ENCODE data around the gene MAJIN.

Gene MAJIN

GRCh38 chr11:64909653-64910343 lies 62.1 kb downstream of the MAJIN start:
- DNase-seq = no peak

DNA sequence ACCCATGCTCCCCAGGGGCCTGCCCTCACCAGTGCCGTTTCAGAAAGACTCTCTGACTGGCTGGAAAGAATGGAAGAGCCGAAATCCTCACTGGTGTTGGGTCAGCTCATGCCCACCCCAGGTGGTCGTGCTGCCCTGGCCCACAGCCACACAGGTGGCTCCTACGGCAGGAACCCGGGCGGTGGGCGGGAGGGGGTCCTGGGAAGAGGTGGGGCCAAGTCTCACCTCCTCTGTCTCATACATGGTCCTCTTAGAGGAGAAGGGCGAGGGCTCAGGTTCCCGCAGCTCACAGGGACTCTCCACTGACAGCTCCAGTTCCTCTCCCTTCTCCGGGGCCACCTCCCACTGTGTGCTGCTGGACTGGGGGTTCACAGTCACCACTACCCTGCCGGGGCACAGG lies 63.1 kb downstream of the MAJIN start:
- no peak for DNase-seq

- DNase-seq = no peak
These were observed 65.6 kb downstream of the MAJIN start for GRCh38 chr11:64906314-64906635.

DNA sequence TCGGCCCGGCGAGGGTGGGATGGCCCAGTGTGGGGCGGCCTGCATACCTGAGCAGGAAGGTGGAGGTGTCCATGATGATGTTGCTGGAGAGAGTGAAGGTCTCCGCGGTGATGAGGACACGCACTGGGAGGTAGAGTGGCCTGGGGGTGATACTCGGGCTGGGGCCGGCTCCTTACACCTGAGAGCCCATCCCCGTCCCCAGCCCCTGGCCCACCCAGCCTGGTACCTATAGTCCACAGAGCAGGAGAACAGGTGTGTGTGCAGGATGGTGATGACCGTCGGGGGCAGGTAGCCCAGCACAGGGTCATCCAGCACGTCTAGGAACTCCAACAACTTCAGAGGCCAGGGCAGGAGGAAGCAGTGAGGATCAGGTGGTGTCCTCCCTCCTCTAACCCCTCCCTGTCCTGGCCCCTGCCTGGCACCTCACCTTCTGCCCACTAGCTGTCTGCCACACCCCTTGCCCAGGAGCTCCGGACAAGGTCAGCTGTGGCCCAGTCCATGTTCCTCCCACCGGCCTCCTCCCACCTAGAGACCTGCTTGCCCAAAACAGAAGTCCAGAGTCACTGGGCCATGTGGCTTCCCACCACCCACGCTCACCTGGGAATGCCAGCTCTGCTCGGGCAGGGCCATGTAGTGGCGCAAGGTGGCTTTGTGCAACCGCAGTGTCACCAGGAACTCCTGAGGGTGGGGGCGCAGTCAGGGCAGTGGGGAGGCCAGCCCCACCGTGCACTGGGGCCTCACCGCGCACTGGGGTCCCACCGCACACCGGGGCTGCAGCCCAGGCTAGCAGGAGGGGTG lies 66.2 kb downstream of the MAJIN start:
- DNase-seq = no peak

- DNase-seq = no peak
These were observed 68.5 kb downstream of the MAJIN start for GRCh38 chr11:64903291-64903833.

- no peak for DNase-seq
These were observed 69.6 kb downstream of the MAJIN start for GRCh38 chr11:64902102-64902900.

DNA sequence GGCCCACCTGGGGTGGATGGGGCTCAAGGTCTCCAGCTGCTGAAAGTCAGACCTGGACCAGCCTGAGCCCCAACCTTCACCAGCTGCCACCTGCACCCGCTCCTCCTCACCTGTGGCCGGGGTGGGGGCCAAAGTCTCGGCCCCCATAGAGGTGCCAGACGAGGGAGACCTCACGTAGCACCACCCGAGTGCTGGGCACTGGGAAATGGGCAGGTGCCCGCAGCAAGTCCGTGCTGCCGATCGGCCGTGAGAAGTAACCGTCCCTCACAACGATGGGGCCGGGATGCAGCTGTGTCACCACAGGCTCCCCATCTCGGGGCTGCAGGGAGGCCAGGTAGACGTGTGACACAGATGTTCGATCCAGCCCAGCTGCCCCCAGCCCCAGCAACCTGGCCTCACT lies 71.1 kb downstream of the MAJIN start:
- no peak for DNase-seq

DNA sequence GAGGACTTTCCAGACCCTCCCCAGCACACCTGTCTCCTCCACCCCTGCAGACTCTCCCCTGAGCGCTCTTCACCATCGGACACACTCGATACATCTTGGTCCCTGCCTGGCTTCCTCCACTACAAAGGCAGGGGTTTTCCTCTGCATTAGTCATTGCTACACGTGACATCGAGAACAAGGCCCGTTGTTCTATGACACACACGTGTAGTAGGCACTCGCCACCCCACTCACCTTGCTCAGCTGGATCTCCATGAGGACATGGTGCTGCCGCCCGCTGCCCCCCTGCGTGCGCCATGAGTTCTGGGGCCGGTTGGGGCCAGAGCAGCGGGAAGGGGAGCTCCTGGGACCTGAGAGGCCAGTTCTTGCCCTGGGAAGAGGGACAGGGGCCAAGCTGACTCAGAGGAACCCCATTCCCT lies 71.6 kb downstream of the MAJIN start:
- peak; percentile 53 for DNase-seq

DNA sequence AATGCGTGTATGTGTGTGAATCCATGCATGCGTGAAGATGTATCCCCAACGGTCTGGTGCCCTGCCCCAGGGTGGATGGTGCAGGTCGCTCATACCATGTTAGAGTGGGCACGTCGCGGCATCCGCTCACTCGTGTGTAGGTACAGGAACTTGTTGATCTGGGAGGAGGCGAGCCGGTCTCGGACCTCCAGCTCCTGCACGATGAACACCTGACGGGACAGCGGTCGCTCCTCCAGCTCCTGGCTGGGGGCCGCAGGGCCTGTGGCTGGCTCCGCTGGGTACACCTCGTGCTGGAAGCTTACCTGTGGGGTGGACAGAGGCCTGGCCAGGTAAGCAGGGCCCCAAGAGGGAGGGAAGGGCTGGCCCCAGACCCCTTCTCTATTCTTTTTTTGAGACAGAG lies 73.4 kb downstream of the MAJIN start:
- DNase-seq = no peak

- DNase-seq = no peak
These were observed 73.8 kb downstream of the MAJIN start for GRCh38 chr11:64898076-64898445.

DNA sequence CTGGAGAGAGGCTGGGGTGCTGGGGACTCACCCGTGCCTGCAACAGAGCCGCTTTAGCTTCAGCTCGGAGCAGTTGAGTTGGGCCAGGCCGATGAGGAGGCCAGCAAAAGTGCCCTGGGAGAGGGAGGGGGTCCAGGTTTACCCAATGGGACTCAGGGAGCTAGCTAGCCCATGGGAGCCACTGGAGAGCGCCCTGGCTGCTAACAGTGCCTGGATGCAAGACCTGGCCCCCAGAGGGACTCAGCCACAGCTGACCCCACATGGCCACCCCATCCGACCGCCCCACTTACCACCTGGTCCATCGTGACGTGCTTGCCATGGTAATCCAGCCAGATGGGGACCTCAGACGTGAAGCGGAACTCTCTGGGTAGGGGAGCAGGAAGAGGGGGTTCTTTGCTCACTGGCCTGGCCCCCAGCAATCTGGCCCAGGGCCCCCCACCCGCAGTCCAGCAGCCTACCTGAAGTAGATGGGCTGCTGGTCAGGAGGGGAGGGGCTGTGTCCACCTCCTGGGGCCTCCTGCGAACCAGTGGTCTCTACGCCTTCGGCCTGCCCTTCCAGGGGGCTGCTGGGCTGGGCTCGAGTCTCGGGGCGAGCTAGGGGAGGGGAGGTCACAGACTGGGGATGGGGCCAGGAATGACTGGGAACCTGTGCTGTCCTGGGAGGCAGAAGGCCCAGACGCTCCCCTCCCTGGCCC lies 74.4 kb downstream of the MAJIN start:
- DNase-seq = no peak

DNA sequence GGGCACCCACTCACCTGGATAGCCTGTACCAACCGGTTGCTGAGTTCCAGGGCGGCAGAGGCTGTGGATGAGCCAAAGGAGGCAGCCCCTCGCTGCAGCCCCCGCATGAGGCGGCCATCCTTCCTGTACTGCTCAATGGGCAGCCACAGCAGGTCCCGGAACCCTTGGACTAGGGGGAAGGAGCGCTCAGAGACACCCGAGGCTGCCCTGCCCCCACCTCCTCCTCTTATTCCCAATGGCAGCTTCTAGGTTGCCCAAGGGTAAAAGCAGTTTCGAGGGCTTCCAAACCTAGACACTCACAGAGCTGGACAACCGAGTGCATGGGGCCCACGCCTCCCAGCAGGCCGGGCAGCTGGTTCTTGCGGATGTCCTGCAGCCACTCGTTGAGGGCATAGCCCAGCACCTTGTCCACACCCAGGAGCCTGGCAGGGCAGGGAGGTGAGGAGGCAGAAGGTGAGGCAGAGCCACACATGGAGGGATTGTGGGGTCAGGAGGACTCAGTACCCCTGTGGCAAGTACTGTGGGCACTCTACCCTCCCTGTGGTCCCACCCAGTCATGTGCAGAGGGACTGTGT lies 75.4 kb downstream of the MAJIN start:
- no peak for DNase-seq

- no peak for DNase-seq
These were observed 77.0 kb downstream of the MAJIN start for GRCh38 chr11:64894812-64895452.

DNA sequence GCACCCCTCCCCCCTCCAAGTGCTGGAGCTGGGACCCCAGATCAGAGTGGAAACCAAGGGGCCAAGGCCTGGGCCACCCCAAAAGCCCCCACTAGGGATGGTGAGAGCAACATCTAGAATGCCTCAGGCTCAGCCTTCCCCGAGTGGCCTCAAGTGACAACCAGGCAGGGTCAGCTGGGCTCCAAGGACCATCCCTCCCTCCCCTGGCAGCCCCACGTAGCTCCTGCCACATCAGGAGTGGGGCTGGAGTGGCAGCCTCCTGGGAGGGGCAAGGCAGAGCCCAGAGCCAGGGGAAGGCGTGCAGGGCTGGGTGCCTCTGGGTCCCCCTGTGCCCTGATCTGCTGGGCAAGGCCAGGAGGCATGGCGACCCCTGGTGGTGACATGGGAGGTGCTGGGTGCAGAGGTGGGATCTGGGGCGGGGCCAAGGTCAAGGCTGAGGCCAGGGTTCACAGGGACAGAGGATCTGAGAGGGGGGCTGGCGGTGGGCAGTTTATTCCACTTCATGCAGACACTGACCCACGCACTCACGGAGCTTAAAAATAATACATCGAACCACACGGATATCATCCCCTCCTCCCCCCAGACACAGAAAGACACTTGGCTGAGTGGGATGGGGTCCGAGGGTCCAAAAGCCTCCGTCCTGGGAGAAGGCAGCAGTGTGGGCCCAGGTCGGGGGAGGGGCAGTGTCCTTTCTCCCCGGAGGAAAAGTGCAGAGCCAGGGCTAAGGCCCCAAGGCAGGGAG lies 77.7 kb downstream of the MAJIN start:
- DNase-seq = peak; percentile 84

DNA sequence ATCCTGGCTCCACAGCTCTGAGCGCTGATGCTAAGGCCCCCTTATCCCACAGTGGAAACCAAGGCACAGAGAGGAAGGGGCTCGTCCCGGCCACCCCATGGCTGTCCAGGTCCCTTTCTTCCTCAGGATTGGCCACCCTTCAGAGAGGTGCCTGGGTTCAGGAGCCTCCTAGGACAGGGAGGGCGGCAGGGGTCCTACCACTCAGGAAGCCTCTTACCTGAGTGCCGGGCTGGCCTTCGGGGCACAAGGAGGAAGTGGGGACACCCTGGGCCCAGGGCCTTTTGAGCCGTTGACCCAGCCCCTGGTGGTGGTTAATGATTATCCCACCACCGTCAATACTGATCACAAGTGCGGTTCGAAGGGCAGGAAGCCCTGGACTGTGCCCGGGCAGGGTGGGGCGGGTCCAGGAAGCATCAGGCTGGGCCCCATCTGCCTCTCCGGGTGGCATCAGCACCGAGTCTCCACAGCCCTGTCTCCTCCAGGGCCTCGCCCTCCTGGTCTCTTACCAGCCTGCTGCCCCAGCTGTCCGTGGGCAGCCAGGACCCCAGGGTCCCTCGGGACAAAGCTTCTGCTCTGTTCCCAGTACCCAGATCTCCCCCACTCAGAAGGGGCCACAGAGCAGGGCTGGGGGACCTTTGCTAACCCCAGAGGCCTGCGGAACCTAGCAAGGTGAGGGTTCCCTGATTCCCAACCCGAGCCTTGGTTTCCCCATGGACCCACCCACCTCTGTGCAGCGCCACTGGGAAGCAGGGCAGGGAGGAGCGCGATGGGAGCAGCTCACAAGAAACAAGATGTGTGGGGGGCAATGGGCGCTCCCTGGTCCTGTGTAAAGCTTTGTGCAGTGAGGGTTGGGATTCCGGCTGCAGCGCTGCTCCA lies 78.5 kb downstream of the MAJIN start:
- DNase-seq = no peak

- DNase-seq = no peak
These were observed 79.1 kb downstream of the MAJIN start for GRCh38 chr11:64892838-64893193.

DNA sequence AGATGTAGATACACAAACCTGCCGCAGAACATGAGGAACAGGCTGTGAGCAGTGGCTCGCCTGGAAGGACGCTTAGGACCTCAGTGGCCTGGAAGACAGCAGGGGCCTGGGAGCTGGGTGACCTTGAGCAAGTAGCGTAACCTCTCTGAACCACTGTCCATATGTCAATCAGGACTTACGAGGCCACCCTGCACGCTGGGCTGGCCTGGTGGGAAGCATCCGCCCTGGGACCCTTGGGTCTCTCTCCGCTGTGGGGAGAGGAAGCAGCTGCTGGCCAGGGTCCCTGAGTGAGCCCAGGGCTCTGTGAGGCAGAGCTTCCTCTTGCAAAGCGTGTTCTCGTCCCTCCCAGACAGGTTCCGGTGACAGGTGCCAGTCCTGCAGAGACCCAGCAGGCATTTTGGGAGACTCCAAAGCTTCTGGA lies 79.5 kb downstream of the MAJIN start:
- DNase-seq = no peak

DNA sequence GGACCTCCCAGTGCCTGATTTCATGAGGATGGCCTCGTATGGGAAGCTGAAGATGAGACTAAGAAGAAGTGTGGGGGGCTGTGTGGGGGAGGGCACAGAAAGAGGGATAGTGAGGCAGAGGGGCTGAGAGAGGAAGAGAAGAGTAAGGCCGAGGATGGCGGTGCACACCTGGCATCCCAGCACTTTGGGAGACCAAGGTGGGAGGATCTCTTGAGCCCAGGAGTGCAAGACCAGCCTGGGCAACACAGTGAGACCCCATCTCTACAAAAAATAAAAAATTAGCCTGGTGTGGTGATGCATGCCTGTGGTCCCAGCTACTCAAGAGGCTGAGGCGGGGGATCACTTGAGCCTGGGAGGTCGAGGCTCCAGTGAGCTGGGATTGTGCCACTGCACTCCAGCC lies 80.0 kb downstream of the MAJIN start:
- no peak for DNase-seq

DNA sequence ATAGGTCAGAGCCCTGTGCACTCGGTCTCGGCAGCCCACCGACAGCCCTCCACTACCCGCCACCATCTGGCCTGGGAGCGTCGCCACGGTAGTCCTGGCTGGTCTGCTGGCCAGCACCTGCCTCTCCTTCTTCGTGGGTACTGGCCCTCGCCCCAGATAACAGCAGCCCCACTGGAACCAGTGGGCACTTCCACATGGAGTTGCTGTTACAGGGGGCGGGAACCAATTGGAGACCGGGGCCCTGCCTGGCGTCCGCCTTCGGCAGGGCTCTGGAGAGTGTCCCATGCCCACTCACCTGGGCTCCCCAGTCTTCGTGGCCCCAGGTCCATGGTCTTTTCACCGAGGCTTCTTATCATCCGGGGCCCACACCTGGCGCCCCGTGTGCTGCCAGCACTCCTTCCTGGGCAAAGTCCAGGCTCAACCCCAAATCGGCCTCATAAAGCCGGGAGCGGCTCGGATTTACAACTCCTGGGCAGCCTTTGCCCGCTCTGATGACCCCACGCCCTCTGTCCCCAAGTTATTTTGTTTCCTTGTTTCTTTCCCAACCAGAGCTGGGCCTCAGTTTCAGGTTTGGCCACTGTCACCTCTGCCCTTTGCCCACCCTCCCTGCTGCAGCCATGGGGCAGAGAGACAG lies 80.6 kb downstream of the MAJIN start:
- DNase-seq = no peak

DNA sequence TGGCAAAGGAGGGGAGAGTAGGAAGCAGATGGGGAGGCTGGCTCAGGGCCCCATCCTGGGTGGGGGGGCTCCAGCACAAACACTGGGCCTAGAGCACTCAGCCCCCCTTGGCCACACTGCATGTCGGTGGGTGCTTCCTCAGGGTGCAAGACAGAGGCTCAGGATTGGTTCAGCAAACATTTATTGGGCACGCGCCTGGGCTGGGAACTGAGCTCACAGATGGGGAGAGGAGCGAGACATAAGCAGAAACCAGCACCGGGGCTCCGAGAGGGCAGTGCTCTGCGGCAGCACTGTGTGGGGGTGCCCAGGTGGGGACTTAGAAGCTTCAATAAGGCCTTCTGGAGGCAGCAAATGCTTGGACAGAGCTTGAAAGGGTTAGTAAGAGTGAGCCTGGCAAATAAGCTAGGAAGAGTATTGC lies 81.4 kb downstream of the MAJIN start:
- no peak for DNase-seq
